ENCODE measurements around the gene MACIR.
A peak's percentile ranks its signal among the peaks of the same experiment; 100 is the strongest.

MACIR gene

GRCh38 chr5:103245761-103246160, 12.8 kb upstream of the MACIR start:
- DNase-seq (ENCODE audit: low read depth in 4 of 4, low spot score in 1 of 4), result no peak

DNA sequence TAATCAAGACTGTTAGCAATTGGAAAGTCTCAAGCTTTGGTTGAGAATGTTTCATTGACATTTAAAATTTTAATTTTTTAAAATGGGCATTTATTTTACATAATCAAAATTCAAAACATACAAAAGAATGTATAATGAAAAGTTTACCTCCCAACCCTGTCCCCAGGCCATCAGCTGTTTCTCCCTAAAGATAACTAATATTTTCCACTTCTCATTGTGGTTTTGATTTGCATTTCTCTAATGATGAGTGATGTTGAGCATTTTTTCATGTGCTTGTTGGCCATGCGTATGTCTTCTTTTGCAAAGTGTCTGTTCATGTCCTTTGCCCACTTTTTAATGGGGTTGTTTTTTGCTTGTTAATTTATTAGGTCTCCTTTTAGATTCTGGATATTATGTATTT, 11.4 kb upstream of the MACIR start:
- no peak for DNase-seq (ENCODE audit: low read depth in 4 of 4, low spot score in 1 of 4)

GRCh38 chr5:103249068-103249467, 9.5 kb upstream of the MACIR start:
- no peak for DNase-seq (ENCODE audit: low read depth in 4 of 4, low spot score in 1 of 4)

DNA sequence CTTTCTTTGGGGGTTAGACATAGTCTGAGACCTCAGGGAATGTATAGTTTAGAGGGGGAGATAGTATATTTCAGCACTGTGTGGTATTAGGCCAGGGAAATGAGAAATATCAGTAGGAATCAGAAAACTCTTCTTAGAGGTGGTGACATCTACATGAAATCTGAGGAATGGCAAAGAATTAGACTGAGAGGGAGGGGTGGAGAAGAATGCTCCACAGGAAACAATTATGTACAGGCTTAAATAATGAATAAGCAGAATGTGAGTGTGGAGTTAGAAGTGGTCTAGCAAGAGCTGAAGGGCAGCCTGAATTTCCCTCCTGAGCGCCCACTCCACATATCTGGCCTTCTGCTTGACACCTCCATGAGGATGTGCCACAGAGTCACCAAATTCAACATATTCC, 3.6 kb upstream of the MACIR start:
- DNase-seq (ENCODE audit: low read depth in 4 of 4, low spot score in 1 of 4), result no peak

GRCh38 chr5:103255691-103256090, 2.9 kb upstream of the MACIR start:
- no peak for DNase-seq (ENCODE audit: low read depth in 4 of 4, low spot score in 1 of 4)

DNA sequence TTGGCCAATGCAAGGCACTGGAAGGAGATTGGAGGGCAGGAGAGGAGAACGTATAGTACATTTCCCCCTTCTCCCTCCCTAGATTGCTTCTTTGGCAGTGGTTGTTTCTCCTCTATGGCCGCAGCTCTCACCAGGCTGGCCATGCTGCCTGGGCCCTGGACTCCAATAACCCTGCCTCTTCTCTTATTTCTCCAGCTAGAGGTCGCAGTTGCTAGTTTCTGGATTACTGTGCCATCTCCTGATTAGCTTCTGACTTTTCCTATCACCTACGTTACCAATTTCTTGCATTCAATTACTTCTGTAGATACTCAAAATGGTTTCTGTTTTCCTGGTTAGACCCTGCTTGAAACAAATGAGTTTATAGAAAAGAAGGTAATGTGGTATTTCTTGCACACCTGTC, 2.4 kb upstream of the MACIR start:
- no peak for DNase-seq (ENCODE audit: low read depth in 4 of 4, low spot score in 1 of 4)

- peak; percentile 11 to 49 (median 36) for DNase-seq (ENCODE audit: low read depth in 4 of 4, low spot score in 1 of 4)
Measured at GRCh38 chr5:103258957-103259704, 568 bp downstream of the MACIR start.

- no peak for DNase-seq (ENCODE audit: low read depth in 4 of 4, low spot score in 1 of 4)
Measured at GRCh38 chr5:103259705-103260355, 1.3 kb downstream of the MACIR start.

DNA sequence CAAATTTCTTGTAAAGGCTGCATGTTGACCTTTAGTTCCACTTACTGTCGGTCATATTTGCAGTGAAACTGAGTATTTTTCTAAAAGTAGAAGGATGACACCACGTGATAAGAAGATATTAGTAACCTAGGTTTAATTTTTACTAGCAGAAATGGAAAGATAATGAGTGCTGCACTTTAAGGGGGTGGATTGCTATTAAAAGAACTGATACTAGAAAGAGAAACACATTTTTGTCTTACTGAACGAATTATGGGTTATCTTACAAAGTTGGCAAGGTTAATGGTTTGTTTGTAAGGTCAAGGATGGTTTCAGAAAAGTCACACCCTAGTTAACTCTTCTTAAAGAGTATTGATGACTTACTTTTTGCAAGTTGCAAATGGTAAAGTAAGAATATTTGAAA, 2.4 kb downstream of the MACIR start:
- DNase-seq (ENCODE audit: low read depth in 4 of 4, low spot score in 1 of 4), result no peak

- no peak for DNase-seq (ENCODE audit: low read depth in 4 of 4, low spot score in 1 of 4)
Measured at GRCh38 chr5:103262422-103262871, 3.9 kb downstream of the MACIR start.

- DNase-seq (ENCODE audit: low read depth in 4 of 4, low spot score in 1 of 4), result no peak
Measured at GRCh38 chr5:103263054-103263453, 4.5 kb downstream of the MACIR start.

- DNase-seq (ENCODE audit: low read depth in 4 of 4, low spot score in 1 of 4), result no peak
Measured at GRCh38 chr5:103264508-103264907, 5.9 kb downstream of the MACIR start.

GRCh38 chr5:103270581-103270980, 12.0 kb downstream of the MACIR start:
- no peak for DNase-seq (ENCODE audit: low read depth in 4 of 4, low spot score in 1 of 4)

DNA sequence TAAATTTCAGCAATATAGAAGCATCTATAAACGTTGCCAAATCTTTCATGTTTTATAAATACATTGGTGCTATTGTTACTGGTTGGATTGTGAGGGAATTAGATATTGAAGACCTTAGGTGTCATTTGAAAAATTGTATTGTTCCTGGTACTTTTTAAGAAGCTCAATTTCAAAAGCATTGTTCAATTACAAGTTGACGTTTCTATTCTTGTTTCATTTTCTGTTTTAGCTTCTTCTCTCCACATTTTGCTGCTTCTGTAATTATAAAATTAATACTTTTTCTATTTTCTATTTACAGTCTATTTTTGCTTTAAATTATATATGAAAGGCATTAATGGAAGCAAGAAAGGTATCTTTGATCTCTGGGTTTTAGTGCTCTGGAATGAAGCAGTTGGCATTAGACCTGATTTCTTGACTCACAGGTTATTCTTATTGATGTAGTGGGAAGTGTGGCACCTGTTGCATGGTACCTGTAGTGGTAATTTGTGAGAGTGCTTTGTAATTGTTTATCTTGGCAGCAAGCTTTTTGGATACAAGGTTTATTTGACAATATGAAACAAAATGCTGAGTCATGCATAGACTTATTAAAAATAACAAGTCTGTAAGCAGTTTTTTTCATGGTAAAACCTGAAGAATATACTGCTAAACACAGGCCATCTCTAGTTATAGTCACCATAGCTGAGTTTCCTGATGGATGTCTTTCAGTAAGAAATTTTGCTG, 13.2 kb downstream of the MACIR start:
- DNase-seq (ENCODE audit: low read depth in 4 of 4, low spot score in 1 of 4), result no peak

DNA sequence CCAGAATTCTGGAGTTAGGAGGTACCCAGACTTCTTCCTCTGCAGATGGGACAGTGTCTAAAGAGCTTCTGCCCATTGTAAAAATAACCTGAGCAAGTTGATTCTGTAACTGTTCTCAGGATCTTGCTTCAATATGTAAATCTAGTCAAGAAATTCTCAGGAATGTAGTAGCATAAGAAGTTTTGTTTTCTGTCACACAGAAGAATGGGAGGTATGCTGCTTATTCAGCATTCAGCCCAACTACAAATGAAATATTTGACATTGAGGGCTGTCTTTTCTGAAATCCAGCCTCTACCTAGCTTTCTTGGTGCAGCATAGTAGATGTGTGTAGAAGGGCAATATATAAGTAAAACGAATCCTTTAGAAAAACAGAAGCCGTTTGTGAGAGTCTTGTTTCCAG, 13.8 kb downstream of the MACIR start:
- no peak for DNase-seq (ENCODE audit: low read depth in 4 of 4, low spot score in 1 of 4)

GRCh38 chr5:103273952-103274351, 15.4 kb downstream of the MACIR start:
- no peak for DNase-seq (ENCODE audit: low read depth in 4 of 4, low spot score in 1 of 4)

DNA sequence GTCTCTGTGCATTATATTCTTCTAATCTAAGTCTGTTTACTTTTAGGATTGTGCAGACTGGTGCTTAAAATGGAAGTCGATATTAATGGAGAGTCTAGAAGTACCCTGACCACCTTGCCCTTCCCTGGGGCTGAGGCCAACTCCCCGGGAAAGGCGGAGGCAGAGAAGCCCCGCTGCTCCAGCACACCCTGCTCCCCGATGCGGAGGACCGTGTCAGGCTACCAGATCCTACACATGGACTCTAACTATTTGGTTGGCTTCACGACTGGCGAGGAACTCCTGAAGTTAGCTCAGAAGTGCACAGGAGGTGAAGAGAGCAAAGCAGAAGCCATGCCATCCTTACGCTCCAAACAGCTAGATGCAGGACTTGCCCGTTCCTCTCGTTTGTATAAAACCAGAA, 17.3 kb downstream of the MACIR start:
- no peak for DNase-seq (ENCODE audit: low read depth in 4 of 4, low spot score in 1 of 4)

DNA sequence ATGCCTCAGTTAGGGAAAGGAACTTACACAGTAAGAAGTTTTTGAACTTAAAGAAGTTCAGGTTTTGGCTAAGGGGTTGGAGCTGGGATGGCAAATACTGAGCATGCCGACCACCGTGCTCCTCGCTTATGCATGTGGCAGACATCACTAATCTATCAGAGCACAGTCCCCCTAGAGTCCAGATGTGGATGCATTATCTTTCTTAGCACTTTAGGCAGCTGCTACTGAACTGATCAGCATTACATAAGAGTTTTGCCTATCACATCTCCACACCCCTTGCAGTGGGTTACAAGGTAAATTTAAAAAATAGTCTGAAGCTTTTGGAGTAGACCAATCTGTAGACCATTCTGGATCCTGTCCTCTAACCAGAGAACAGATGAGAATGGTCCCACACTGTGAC, 22.4 kb downstream of the MACIR start:
- DNase-seq (ENCODE audit: low read depth in 4 of 4, low spot score in 1 of 4), result no peak

GRCh38 chr5:103283120-103283519, 24.6 kb downstream of the MACIR start:
- no peak for DNase-seq (ENCODE audit: low read depth in 4 of 4, low spot score in 1 of 4)

DNA sequence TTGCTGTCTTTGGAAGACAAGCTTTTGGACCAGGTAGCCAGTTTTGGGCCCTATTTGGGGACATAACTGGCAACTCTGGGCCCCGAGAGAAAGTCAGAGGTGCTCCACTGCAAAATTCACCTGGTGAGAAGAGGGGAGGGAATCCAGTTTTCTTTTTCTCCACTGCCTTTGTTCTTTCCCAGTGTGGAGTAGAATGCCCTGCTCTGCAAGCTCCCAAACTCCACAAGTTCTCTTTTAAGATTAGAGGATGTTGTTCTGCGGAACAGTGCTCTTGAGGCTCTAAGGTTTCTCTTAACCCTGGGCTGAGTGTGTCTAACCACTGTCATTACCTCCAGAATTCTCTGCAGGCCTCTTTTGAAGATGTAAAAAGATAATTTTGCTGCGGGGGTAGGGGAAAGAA, 25.3 kb downstream of the MACIR start:
- DNase-seq (ENCODE audit: low read depth in 4 of 4, low spot score in 1 of 4), result no peak

DNA sequence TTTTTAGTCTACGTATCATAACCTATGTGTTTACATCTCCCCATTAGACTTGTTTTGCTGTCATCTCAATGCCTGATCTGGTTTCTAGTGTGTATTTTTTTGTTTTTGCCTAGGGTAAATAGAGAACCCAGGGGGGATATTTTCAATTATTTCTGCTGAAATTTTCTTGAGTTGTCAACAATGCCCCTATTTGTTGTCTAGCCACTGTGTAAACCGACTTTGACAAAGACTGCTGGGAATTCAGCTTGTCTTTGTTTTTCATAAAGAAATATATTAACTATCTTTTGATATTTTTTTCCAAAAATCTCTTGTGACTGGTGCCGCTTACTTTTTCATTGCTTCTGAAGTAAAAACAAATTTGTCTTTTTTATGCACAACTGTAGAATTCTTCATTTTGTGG, 28.1 kb downstream of the MACIR start:
- DNase-seq (ENCODE audit: low read depth in 4 of 4, low spot score in 1 of 4), result no peak

DNA sequence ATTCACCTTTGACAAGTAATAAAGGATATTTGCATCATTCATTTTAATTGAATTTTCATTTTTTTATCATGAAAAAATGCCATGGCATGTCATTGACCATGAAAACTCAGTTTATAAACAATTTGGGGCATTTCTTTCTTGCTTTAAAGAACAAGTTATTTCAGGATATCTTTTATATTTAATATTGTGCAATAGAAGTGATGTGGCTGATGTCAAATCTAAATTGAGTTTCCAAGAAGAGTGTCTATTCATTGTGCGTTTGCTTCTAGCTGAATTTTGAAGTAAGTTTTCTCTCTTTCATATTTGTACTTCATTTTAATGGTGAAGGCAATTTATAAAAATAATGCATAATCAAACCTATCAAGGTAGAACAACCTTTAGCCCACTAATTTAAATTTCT, 30.5 kb downstream of the MACIR start:
- DNase-seq (ENCODE audit: low read depth in 4 of 4, low spot score in 1 of 4), result no peak

Data from stimulated activated CD4-positive, alpha-beta T cell treated with anti-CD3 and anti-CD28 coated beads, Interleukin-1b, Interleukin-23, amount 100 ng/mL, for 24 hours (primary cell).